ENCODE data around the gene DCDC2C. TPM values are rescaled to one million over a fixed set of nuclear protein-coding genes. Genes with fewer than 3 reads are reported as not detected.

DCDC2C gene
- total RNA-seq, 4 donors from 2014 or later: not detected

DNA sequence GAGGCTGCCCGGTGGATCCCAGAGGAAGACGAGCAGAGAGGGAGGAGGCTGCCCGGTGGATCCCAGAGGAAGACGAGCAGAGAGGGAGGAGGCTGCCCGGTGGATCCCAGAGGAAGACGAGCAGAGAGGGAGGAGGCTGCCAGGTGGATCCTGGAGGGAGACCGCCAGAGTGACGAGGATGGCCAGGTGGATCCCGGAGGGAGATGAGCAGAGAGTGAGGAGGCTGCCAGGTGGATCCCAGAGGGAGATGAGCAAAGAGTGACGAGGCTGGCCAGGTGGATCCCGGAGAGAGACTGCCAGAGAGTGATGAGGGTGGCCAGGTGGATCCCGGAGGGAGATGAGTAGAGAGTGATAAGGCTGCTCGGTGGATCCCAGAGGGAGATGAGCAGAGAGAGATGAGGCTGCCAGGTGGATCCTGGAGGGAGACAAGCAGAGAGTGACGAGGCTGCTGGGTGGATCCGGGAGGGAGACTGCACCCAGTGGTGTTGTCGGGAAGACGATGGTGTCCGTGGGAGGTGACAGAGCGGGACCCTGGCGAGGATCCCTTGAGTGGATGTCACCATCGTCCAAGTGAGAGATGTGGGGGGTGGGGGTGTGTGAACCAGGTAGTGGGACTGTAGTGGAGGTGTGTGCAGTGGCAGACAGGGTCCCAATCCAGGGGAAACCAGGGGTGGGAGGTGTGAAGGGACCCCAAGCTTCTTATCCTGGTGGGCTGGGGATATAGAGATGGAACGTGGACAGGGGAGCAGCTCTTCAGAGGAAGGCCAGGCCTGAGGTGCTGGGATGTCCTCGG lies 22.3 kb downstream of the DCDC2C start:
- no peak overlapping the region for H3K27ac ChIP-seq
- TF ChIP-seq POLR2A (IDR thresholded peaks at IDR 0.05): no peak
- TF ChIP-seq, protein P1, sequence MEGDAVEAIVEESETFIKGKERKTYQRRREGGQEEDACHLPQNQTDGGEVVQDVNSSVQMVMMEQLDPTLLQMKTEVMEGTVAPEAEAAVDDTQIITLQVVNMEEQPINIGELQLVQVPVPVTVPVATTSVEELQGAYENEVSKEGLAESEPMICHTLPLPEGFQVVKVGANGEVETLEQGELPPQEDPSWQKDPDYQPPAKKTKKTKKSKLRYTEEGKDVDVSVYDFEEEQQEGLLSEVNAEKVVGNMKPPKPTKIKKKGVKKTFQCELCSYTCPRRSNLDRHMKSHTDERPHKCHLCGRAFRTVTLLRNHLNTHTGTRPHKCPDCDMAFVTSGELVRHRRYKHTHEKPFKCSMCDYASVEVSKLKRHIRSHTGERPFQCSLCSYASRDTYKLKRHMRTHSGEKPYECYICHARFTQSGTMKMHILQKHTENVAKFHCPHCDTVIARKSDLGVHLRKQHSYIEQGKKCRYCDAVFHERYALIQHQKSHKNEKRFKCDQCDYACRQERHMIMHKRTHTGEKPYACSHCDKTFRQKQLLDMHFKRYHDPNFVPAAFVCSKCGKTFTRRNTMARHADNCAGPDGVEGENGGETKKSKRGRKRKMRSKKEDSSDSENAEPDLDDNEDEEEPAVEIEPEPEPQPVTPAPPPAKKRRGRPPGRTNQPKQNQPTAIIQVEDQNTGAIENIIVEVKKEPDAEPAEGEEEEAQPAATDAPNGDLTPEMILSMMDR (IDR thresholded peaks at IDR 0.05): no peak
- H3K36me3 ChIP-seq: no peaks in the 10 kb centered on the region
- DNase-seq: no peak
- no peaks in the 10 kb centered on the region for H3K27me3 ChIP-seq
- intact Hi-C loops (cut with DNase I; ENCODE audit: low total_unique reads): no loop called here
- no peak overlapping the region for H3K4me3 ChIP-seq
- no peaks in the 10 kb centered on the region for H3K9me3 ChIP-seq
- H3K4me1 ChIP-seq: no peaks in the 10 kb centered on the region

DNA sequence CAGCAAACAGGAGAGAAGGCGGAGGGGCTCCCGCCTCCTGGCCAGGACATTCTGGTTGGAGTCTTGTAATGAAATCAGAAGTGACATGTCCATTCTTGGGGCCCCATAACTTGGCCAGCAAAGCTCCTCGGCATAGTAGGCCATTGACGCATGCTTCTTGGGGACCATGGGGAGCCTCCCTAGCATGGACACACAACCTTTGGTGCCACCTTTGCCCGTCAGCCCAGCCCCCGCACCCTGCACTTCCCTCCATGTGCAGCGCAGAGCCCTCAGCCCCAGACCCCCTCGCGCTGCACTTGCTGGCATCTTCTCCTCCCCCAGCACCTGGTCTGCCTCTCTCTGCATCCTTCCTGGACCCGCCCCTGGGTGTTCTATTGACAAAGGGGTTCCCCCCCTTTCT lies 23.1 kb downstream of the DCDC2C start:
- Histone ChIP-seq H3K36me3 (no peaks in the 10 kb centered on the region), H3K4me3 (no peak overlapping the region), H3K9me3 (no peaks in the 10 kb centered on the region), H3K27me3 (no peaks in the 10 kb centered on the region), H3K27ac (no peak overlapping the region), H3K4me1 (no peaks in the 10 kb centered on the region)
- TF ChIP-seq, protein P1 (IDR thresholded peaks at IDR 0.05): no peak
- no peak for TF ChIP-seq POLR2A (IDR thresholded peaks at IDR 0.05)
- no peak for DNase-seq
- intact Hi-C loops (cut with DNase I; ENCODE audit: low total_unique reads): no loop called here

DNA sequence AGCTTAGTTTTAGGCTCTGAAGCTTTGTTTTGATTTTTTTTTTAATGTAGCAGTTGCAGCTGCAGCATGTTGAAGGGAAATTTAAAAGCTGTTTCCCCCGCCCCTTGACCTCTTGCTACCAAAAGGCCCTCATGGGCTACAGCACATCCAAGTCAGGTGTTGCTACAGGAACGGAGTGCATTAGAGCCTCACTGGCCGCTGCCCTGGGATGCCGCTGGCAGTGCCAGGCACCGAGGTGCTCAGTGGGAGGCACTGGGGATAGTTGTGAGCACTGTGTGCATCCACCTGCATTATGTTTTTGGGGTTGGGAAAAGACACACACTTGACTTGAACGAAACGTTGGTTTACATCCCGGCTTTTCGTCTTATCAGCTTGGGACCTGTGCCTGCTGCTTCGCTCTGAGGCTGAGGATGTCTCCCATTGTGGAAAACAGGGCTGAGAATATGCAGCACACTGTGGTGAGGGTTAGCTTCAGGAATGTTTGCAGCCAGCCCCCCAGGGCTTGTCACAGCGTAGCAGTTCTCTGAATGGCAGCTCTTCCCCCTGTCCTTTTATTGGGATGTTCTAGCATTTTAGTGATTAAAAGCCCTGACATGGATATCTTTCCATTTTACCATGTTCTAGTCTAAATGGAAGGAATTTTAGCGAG lies 24.1 kb downstream of the DCDC2C start:
- Histone ChIP-seq H3K4me1 (no peaks in the 10 kb centered on the region), H3K27me3 (no peaks in the 10 kb centered on the region), H3K27ac (no peak overlapping the region), H3K36me3 (no peaks in the 10 kb centered on the region), H3K4me3 (peak overlapping the region in 1 of 2 donors; percentile 16), H3K9me3 (no peaks in the 10 kb centered on the region)
- no peak for TF ChIP-seq POLR2A (IDR thresholded peaks at IDR 0.05)
- TF ChIP-seq, protein P1 (IDR thresholded peaks at IDR 0.05): no peak
- intact Hi-C loops (cut with DNase I; ENCODE audit: low total_unique reads): no loop called here
- no peak for DNase-seq

- no peaks in the 10 kb centered on the region for H3K27me3 ChIP-seq
- no peaks in the 10 kb centered on the region for H3K9me3 ChIP-seq
- H3K4me1 ChIP-seq: no peaks in the 10 kb centered on the region
- intact Hi-C loops (cut with DNase I; ENCODE audit: low total_unique reads): no loop called here
- no peaks in the 10 kb centered on the region for H3K36me3 ChIP-seq
- H3K4me3 ChIP-seq: peak overlapping the region in 1 of 2 donors; percentile 16
- no peak for DNase-seq
- H3K27ac ChIP-seq: no peak overlapping the region
- TF ChIP-seq POLR2A (IDR thresholded peaks at IDR 0.05): no peak
- TF ChIP-seq, protein P1 (IDR thresholded peaks at IDR 0.05): peak; percentile 33 to 52 (median 43)
These were observed 25.0 kb downstream of the DCDC2C start for GRCh38 chr2:3728104-3729054.

All from uterus (tissue), 4 donors.